Fibroblast of pulmonary artery (primary cell): ENCODE measurements around the gene CNTN4.
"Not testable (repeated sequence)": the region's sequence is repeated elsewhere in the genome, so short reads cannot be mapped to it uniquely, and the experiment has no call there.

Source experiments
- DNase-seq: peaks from one replicate; pipeline ENCODE4 v3.0.0-alpha.2; 2010; ENCODE audit warnings: low read depth
- H3K4me3 ChIP-seq: replicated peaks from 2 replicates; pipeline ENCODE4 v1.5.1; 2011; ENCODE audit warnings: low read depth, mild to moderate bottlenecking, control low read depth, low read length, moderate library complexity
- CTCF ChIP-seq: IDR thresholded peaks from 2 replicates; pipeline ENCODE4 v1.5.1; 2011; ENCODE audit warnings: mild to moderate bottlenecking, control low read depth, low read length, inconsistent platforms; ENCODE audit errors: missing control alignments

Gene CNTN4

GRCh38 chr3:2098398-2099027, at the start of gene CNTN4:
TSS of gene CNTN4 (plus strand) at chr3:2098866.
- no peak within 1 kb of the TSS for H3K4me3 ChIP-seq
- DNase-seq, result no peak
- TF ChIP-seq CTCF, result no peak

- no peak for TF ChIP-seq CTCF
- no peak for DNase-seq
- no peak overlapping the region for H3K4me3 ChIP-seq
These were observed 37.3 kb upstream of the CNTN4 start for GRCh38 chr3:2061360-2061759.

GRCh38 chr3:2071531-2071930, 27.1 kb upstream of the CNTN4 start:
- DNase-seq, result no peak
- no peak overlapping the region for H3K4me3 ChIP-seq
- TF ChIP-seq CTCF, result no peak

GRCh38 chr3:2078821-2079220, 19.8 kb upstream of the CNTN4 start:
- no peak for DNase-seq
- H3K4me3 ChIP-seq, result no peak overlapping the region
- TF ChIP-seq CTCF, result no peak

GRCh38 chr3:2082871-2083480, 15.7 kb upstream of the CNTN4 start:
- H3K4me3 ChIP-seq, result no peak overlapping the region
- no peak for TF ChIP-seq CTCF
- no peak for DNase-seq

- DNase-seq, result not testable (repeated sequence)
These were observed 15.1 kb upstream of the CNTN4 start for GRCh38 chr3:2083558-2083957.

GRCh38 chr3:2090095-2090911, 8.4 kb upstream of the CNTN4 start:
- no peak overlapping the region for H3K4me3 ChIP-seq
- TF ChIP-seq CTCF, result no peak
- DNase-seq, result no peak

More at GRCh38 chr3:2083558-2083957, 15.1 kb upstream of the CNTN4 start:
- H3K4me3 ChIP-seq, result not testable (repeated sequence)
